ENCODE results near the gene SLC25A39. TPM values are rescaled to one million over a fixed set of nuclear protein-coding genes. Genes with fewer than 3 reads are reported as not detected.
A peak's percentile ranks its signal among the peaks of the same experiment; 100 is the strongest.

The SLC25A39 gene
- total and polyA plus RNA-seq, 9 of the 15 experiments (the other 6 are each of a cell fraction or from before 2014, with no cell fraction given) = 4.8 to 267 (median 140) TPM

DNA sequence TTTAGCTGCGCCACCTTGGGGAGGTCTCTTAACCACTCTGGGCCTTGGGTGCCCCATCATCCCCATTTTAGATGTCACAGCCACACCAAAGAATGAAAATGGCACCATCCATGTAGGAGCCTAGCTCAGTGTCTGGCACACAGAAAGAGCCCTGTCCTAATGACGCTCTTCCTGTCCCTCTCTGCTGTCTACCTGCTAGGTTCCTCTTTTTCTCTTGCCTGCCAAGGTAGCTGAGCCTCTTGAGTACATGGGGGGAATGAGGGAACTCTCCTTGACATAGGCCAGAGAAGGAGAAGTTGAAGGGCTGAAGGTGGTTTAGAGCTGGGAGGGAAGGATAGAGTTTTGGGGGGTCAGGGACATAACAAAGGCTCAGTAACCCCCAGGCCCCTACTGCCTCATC lies 14.4 kb downstream of the SLC25A39 start (continued):
- TF ChIP-seq, protein P1, sequence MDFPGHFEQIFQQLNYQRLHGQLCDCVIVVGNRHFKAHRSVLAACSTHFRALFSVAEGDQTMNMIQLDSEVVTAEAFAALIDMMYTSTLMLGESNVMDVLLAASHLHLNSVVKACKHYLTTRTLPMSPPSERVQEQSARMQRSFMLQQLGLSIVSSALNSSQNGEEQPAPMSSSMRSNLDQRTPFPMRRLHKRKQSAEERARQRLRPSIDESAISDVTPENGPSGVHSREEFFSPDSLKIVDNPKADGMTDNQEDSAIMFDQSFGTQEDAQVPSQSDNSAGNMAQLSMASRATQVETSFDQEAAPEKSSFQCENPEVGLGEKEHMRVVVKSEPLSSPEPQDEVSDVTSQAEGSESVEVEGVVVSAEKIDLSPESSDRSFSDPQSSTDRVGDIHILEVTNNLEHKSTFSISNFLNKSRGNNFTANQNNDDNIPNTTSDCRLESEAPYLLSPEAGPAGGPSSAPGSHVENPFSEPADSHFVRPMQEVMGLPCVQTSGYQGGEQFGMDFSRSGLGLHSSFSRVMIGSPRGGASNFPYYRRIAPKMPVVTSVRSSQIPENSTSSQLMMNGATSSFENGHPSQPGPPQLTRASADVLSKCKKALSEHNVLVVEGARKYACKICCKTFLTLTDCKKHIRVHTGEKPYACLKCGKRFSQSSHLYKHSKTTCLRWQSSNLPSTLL (IDR thresholded peaks at IDR 0.05) = no peak
- TF ChIP-seq, protein P2, sequence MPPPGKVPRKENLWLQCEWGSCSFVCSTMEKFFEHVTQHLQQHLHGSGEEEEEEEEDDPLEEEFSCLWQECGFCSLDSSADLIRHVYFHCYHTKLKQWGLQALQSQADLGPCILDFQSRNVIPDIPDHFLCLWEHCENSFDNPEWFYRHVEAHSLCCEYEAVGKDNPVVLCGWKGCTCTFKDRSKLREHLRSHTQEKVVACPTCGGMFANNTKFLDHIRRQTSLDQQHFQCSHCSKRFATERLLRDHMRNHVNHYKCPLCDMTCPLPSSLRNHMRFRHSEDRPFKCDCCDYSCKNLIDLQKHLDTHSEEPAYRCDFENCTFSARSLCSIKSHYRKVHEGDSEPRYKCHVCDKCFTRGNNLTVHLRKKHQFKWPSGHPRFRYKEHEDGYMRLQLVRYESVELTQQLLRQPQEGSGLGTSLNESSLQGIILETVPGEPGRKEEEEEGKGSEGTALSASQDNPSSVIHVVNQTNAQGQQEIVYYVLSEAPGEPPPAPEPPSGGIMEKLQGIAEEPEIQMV (tag; conservative IDR thresholded peaks at IDR 0.05; ENCODE audit: low read depth) = no peak
- TF ChIP-seq SRSF1 (IDR thresholded peaks at IDR 0.05; ENCODE audit: low read depth, low read length) = no peak
- TF ChIP-seq RBM39 (optimal IDR thresholded peaks at IDR 0.05; ENCODE audit: low read depth, low read length) = no peak

DNA sequence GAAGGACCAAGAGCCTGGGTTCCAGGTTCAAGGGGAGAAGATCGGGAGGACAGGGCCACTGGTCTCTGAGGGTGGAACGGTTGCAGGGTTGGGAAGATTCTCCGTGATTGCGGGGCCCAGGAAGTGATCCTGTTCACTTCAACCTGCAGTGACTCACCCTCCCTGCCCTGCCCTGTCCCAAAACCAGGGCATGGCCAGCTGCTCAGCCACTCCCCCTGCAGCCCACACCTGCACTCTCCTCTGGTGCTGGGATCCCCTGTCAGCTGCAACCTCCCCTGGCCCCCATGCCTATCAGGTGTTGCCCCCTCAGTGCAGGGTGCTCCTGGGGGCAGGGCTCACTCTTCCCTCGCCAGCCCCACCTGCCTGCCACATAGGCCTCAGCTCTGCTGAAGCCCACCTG lies 15.2 kb downstream of the SLC25A39 start:
- POLR2A ChIA-PET = interaction anchor here (1.2 to 1.3 kb wide), 2 partner anchors 10 to 13 kb away, joined by 5 to 6 read pairs; no protein-coding TSS in a partner anchor

More for the DNA sequence above, 15.2 kb downstream of the SLC25A39 start:
- WGBS (ENCODE audit: insufficient coverage, low coverage, missing lambda C conversion rate) = 2% methylated on average over 5 of the region's 5 CpGs
- CTCF ChIA-PET (ENCODE audit: low intra/inter-chr PET ratio) = no interaction called here
- no peak overlapping the region for H3K4me2 ChIP-seq (ENCODE audit: insufficient read depth, low read length)
- H3K9me1 ChIP-seq (ENCODE audit: control insufficient read depth, insufficient read depth, low read length) = no peaks in the 10 kb centered on the region
- no peak overlapping the region for H2AFZ ChIP-seq (ENCODE audit: low read depth, low read length)
- intact Hi-C loops (cut with micrococcal nuclease) = no loop called here
- no peak overlapping the region for H3K4me3 ChIP-seq
- H4K20me1 ChIP-seq (replicated peaks; ENCODE audit: control insufficient read depth, insufficient read depth, low read length) = no peaks in the 10 kb centered on the region; the same call in 1 of the 2 replicates
- H3K27ac ChIP-seq (ENCODE audit: extremely low read depth, low read depth, low read length) = no peak overlapping the region
- ATAC-seq (no peak), DNase-seq (ENCODE audit: extremely low read depth in 1 of 4, low spot score in 3 of 4) (peak in 1 of 4 experiments; percentile 6), FAIRE-seq (no peak)
- no peaks in the 10 kb centered on the region for H3K9me3 ChIP-seq (replicated peaks; ENCODE audit: control insufficient read depth, insufficient read depth, low read depth, low read length)
- no peak overlapping the region for H3K9ac ChIP-seq (ENCODE audit: insufficient read depth in 1 of 2, low read depth in 2 of 2, low read length in 2 of 2)
- peaks cover 0 to 27% of the 10 kb centered on the region in 2 experiments; a peak in 4 of 5 replicates for H3K4me1 ChIP-seq (replicated peaks in 1 of 2; ENCODE audit: control insufficient read depth in 2 of 2, insufficient read depth in 2 of 2, low read length in 2 of 2)
- TF ChIP-seq ZNF436 (CRISPR knock-in tag; IDR thresholded peaks at IDR 0.05) (no peak), ZNF444 (CRISPR knock-in tag; IDR thresholded peaks at IDR 0.05) (no peak), MCM5 (IDR thresholded peaks at IDR 0.05; ENCODE audit: low read depth) (no peak), HDGF (IDR thresholded peaks at IDR 0.05) (no peak), BACH1 (tag; IDR thresholded peaks at IDR 0.05) (no peak), TFAM (CRISPR knock-in tag; conservative IDR thresholded peaks at IDR 0.05) (no peak), TARDBP (IDR thresholded peaks at IDR 0.05) (no peak), FUS (optimal IDR thresholded peaks at IDR 0.05; ENCODE audit: low read depth, low read length) (no peak)
- TF ChIP-seq, protein P3, sequence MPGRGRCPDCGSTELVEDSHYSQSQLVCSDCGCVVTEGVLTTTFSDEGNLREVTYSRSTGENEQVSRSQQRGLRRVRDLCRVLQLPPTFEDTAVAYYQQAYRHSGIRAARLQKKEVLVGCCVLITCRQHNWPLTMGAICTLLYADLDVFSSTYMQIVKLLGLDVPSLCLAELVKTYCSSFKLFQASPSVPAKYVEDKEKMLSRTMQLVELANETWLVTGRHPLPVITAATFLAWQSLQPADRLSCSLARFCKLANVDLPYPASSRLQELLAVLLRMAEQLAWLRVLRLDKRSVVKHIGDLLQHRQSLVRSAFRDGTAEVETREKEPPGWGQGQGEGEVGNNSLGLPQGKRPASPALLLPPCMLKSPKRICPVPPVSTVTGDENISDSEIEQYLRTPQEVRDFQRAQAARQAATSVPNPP (IDR thresholded peaks at IDR 0.05; ENCODE audit: borderline replicate concordance, insufficient read depth, insufficient read length) = no peak
- no TSS peak for BruUV-seq (replicated peaks)
- in situ Hi-C loops (cut with MboI) = no loop called here
- no peaks in the 10 kb centered on the region for H3K36me3 ChIP-seq (ENCODE audit: control insufficient read depth, insufficient read depth, low read length)
- no peaks in the 10 kb centered on the region for H3K79me2 ChIP-seq (ENCODE audit: control insufficient read depth, insufficient read depth, low read length)
- H3K27me3 ChIP-seq (ENCODE audit: control insufficient read depth in 2 of 2, insufficient read depth in 2 of 2, low read length in 2 of 2) = peaks cover 7 to 47% of the 10 kb centered on the region in 2 experiments; a peak in 4 of 5 replicates
